Measurements from ENCODE around the gene DELE1.

Gene DELE1

DNA sequence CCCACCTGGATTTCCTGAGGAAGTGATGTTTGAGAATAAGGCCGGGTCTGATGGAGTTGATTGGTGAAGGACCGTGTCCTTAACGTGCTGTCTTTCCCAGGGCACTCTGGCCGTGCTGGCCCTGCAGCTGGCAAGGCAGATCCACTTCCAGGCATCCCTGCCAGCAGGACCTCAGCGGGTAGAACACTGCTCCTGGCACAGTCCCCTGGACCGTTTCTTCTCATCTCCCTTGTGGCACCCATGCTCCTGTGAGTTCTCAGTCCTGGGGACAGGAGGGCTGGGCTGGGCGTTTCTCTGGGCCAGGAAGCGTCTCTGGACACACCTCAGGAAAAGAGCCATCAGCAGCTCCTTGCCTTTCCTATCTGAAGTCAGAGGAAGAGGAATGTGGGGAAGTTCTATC, 4.4 kb downstream of the DELE1 start:
- Histone ChIP-seq H2AFZ (ENCODE audit: low read depth, low read length) (no peak overlapping the region), H3K36me3 (ENCODE audit: control insufficient read depth in 1 of 2, insufficient read depth in 2 of 2, low read depth in 1 of 2, low read length in 2 of 2) (peaks cover 50 to 75% of the 10 kb centered on the region in 2 experiments), H3K9me3 (ENCODE audit: control insufficient read depth, low read length) (no peaks in the 10 kb centered on the region), H4K8ac (ENCODE audit: low read length) (no peak overlapping the region), H3K23ac (ENCODE audit: low read length in 2 of 2) (no peak overlapping the region), H3K79me1 (replicated peaks; ENCODE audit: low read length, poor library complexity, severe bottlenecking) (peaks cover 48% of the 10 kb centered on the region), H3K4ac (ENCODE audit: low read depth in 1 of 2, low read length in 2 of 2) (no peak overlapping the region), H3K4me1 (ENCODE audit: control insufficient read depth, insufficient read depth, low read depth, low read length) (peaks cover 8% of the 10 kb centered on the region), H3K4me2 (ENCODE audit: low read length, poor library complexity, severe bottlenecking) (no peak overlapping the region), H2BK5ac (ENCODE audit: low read depth, low read length, poor library complexity, severe bottlenecking) (no peak overlapping the region), H3K9ac (ENCODE audit: low read length) (no peak overlapping the region), H3K14ac (ENCODE audit: low read length in 2 of 2) (no peak overlapping the region), H2AK5ac (ENCODE audit: low read length, severe bottlenecking) (no peak overlapping the region), H3K27me3 (ENCODE audit: control insufficient read depth in 1 of 2, insufficient read depth in 1 of 2, low read length in 2 of 2) (no peaks in the 10 kb centered on the region), H3K27ac (ENCODE audit: low read length, poor library complexity, severe bottlenecking) (no peak overlapping the region), H2BK12ac (ENCODE audit: low read length in 2 of 2) (no peak overlapping the region), H3K18ac (ENCODE audit: low read depth in 1 of 2, low read length in 2 of 2) (no peak overlapping the region), H3K4me3 (ENCODE audit: insufficient read depth in 1 of 2, low read depth in 1 of 2, low read length in 2 of 2) (no peak overlapping the region), H4K91ac (ENCODE audit: low read length) (no peak overlapping the region), H2BK120ac (ENCODE audit: low read depth, low read length) (no peak overlapping the region), H2BK15ac (ENCODE audit: low read depth, poor library complexity, severe bottlenecking) (no peak overlapping the region)
- WGBS, result 87% methylated on average over 8 of the region's 8 CpGs
- DNase-seq, result no peak

DNA sequence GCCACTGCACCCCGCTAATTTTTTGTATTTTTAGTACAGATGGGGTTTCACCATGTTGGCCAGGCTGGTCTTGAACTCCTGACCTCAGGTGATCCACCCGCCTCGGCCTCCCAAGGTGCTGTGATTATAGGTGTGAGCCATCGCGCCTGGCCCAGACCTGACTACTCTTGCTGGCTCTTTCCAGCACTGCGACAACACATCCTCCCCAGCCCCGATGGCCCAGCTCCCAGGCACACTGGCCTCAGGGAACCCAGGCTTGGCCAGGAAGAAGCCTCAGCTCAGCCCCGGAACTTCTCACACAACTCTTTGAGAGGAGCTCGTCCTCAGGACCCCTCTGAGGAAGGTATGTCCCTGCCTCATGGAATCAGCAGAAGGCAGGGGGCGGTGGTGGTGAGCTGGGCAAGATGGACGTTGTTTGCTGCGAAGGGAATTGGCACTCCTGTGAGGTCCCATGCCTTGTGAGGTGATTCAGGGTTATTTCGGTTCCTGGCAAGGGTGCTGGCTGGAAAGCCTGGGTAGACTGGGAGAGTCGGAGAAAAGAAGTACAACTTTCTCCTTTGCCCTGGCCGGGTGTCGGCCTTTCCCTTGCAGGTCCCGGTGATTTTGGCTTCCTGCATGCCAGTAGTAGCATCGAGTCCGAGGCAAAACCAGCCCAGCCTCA, 5.9 kb downstream of the DELE1 start:
- DNase-seq, result no peak
- WGBS, result 96% methylated on average over 19 of the region's 19 CpGs

DNA sequence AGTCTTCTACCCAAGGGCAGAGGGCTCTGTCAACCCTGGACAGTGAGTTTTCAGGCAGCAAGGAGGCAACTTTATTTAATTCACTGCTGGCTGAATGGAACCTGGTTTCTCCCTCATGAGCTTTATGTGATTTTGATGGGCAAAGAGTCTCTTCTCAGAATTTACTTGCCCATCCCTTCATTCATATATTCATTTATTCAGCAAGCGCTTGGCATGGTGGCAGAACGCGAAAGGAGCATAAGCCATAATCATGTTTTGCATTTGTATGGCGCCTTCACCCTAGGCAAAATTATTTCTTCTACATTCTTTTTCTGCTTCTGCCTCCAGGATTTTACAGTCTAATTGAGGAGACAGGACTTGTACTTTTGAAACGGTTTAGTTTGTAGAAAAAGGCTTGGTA, 8.0 kb downstream of the DELE1 start:
- Histone ChIP-seq H3K4ac (ENCODE audit: low read depth in 1 of 2, low read length in 2 of 2) (no peak overlapping the region), H3K36me3 (ENCODE audit: control insufficient read depth in 1 of 2, insufficient read depth in 2 of 2, low read depth in 1 of 2, low read length in 2 of 2) (peaks cover 64 to 97% of the 10 kb centered on the region in 2 experiments), H3K79me1 (replicated peaks; ENCODE audit: low read length, poor library complexity, severe bottlenecking) (peaks cover 39% of the 10 kb centered on the region), H2BK15ac (ENCODE audit: low read depth, poor library complexity, severe bottlenecking) (no peak overlapping the region), H3K9ac (ENCODE audit: low read length) (no peak overlapping the region), H2AK5ac (ENCODE audit: low read length, severe bottlenecking) (no peak overlapping the region), H3K27ac (ENCODE audit: low read length, poor library complexity, severe bottlenecking) (no peak overlapping the region), H3K4me3 (ENCODE audit: insufficient read depth in 1 of 2, low read depth in 1 of 2, low read length in 2 of 2) (no peak overlapping the region), H4K91ac (ENCODE audit: low read length) (no peak overlapping the region), H3K9me3 (ENCODE audit: control insufficient read depth, low read length) (no peaks in the 10 kb centered on the region), H3K4me2 (ENCODE audit: low read length, poor library complexity, severe bottlenecking) (no peak overlapping the region), H4K8ac (ENCODE audit: low read length) (no peak overlapping the region), H3K4me1 (ENCODE audit: control insufficient read depth, insufficient read depth, low read depth, low read length) (peaks cover 5% of the 10 kb centered on the region), H3K27me3 (ENCODE audit: control insufficient read depth in 1 of 2, insufficient read depth in 1 of 2, low read length in 2 of 2) (no peaks in the 10 kb centered on the region), H2BK120ac (ENCODE audit: low read depth, low read length) (no peak overlapping the region), H3K14ac (ENCODE audit: low read length in 2 of 2) (no peak overlapping the region), H2BK12ac (ENCODE audit: low read length in 2 of 2) (no peak overlapping the region), H3K18ac (ENCODE audit: low read depth in 1 of 2, low read length in 2 of 2) (no peak overlapping the region), H2AFZ (ENCODE audit: low read depth, low read length) (no peak overlapping the region), H2BK5ac (ENCODE audit: low read depth, low read length, poor library complexity, severe bottlenecking) (no peak overlapping the region), H3K23ac (ENCODE audit: low read length in 2 of 2) (no peak overlapping the region)
- DNase-seq, result no peak
- 98% methylated on average over 5 of the region's 5 CpGs for WGBS

More for the DNA sequence above, 5.9 kb downstream of the DELE1 start:
- H3K4ac ChIP-seq (ENCODE audit: low read depth in 1 of 2, low read length in 2 of 2), result no peak overlapping the region
- no peak overlapping the region for H4K91ac ChIP-seq (ENCODE audit: low read length)
- no peak overlapping the region for H3K4me3 ChIP-seq (ENCODE audit: insufficient read depth in 1 of 2, low read depth in 1 of 2, low read length in 2 of 2)
- H3K4me1 ChIP-seq (ENCODE audit: control insufficient read depth, insufficient read depth, low read depth, low read length), result peaks cover 7% of the 10 kb centered on the region
- H3K9me3 ChIP-seq (ENCODE audit: control insufficient read depth, low read length), result no peaks in the 10 kb centered on the region
- no peak overlapping the region for H3K18ac ChIP-seq (ENCODE audit: low read depth in 1 of 2, low read length in 2 of 2)
- no peaks in the 10 kb centered on the region for H3K27me3 ChIP-seq (ENCODE audit: control insufficient read depth in 1 of 2, insufficient read depth in 1 of 2, low read length in 2 of 2)
- no peak overlapping the region for H2AFZ ChIP-seq (ENCODE audit: low read depth, low read length)
- H3K23ac ChIP-seq (ENCODE audit: low read length in 2 of 2), result no peak overlapping the region
- peaks cover 47% of the 10 kb centered on the region for H3K79me1 ChIP-seq (replicated peaks; ENCODE audit: low read length, poor library complexity, severe bottlenecking)
- peaks cover 59 to 90% of the 10 kb centered on the region in 2 experiments for H3K36me3 ChIP-seq (ENCODE audit: control insufficient read depth in 1 of 2, insufficient read depth in 2 of 2, low read depth in 1 of 2, low read length in 2 of 2)
- no peak overlapping the region for H2BK12ac ChIP-seq (ENCODE audit: low read length in 2 of 2)
- no peak overlapping the region for H3K14ac ChIP-seq (ENCODE audit: low read length in 2 of 2)
- H2BK5ac ChIP-seq (ENCODE audit: low read depth, low read length, poor library complexity, severe bottlenecking), result no peak overlapping the region
- no peak overlapping the region for H2AK5ac ChIP-seq (ENCODE audit: low read length, severe bottlenecking)
- H2BK120ac ChIP-seq (ENCODE audit: low read depth, low read length), result no peak overlapping the region
- no peak overlapping the region for H4K8ac ChIP-seq (ENCODE audit: low read length)
- H3K9ac ChIP-seq (ENCODE audit: low read length), result no peak overlapping the region
- H3K4me2 ChIP-seq (ENCODE audit: low read length, poor library complexity, severe bottlenecking), result no peak overlapping the region
- H2BK15ac ChIP-seq (ENCODE audit: low read depth, poor library complexity, severe bottlenecking), result no peak overlapping the region
- H3K27ac ChIP-seq (ENCODE audit: low read length, poor library complexity, severe bottlenecking), result no peak overlapping the region

DNA sequence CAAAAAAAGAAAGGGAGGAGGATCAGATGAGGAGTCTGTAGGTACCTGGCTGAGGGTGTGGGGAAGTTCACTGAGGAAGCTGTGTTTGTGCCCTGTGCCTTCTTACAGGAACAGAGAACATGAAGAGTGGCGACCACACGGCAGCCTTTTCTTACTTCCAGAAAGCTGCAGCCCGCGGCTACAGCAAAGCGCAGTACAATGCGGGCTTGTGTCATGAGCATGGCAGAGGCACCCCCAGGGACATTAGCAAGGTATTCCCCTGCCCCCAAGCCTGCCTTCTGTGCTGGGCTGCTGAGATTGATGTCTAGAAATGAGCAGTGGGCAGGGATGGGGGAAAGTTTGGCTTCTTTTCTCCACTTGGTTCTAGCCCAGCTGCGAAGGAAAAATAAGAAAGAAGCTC, 9.5 kb downstream of the DELE1 start:
- Histone ChIP-seq H2BK12ac (ENCODE audit: low read length in 2 of 2) (no peak overlapping the region), H3K4me3 (ENCODE audit: insufficient read depth in 1 of 2, low read depth in 1 of 2, low read length in 2 of 2) (no peak overlapping the region), H2AFZ (ENCODE audit: low read depth, low read length) (no peak overlapping the region), H3K4ac (ENCODE audit: low read depth in 1 of 2, low read length in 2 of 2) (no peak overlapping the region), H2BK15ac (ENCODE audit: low read depth, poor library complexity, severe bottlenecking) (no peak overlapping the region), H3K79me1 (replicated peaks; ENCODE audit: low read length, poor library complexity, severe bottlenecking) (peaks cover 29% of the 10 kb centered on the region), H4K8ac (ENCODE audit: low read length) (no peak overlapping the region), H2BK5ac (ENCODE audit: low read depth, low read length, poor library complexity, severe bottlenecking) (no peak overlapping the region), H3K36me3 (ENCODE audit: control insufficient read depth in 1 of 2, insufficient read depth in 2 of 2, low read depth in 1 of 2, low read length in 2 of 2) (peaks cover 60 to 93% of the 10 kb centered on the region in 2 experiments), H3K9ac (ENCODE audit: low read length) (no peak overlapping the region), H3K18ac (ENCODE audit: low read depth in 1 of 2, low read length in 2 of 2) (no peak overlapping the region), H3K9me3 (ENCODE audit: control insufficient read depth, low read length) (no peaks in the 10 kb centered on the region), H3K4me1 (ENCODE audit: control insufficient read depth, insufficient read depth, low read depth, low read length) (peaks cover 5% of the 10 kb centered on the region), H2BK120ac (ENCODE audit: low read depth, low read length) (no peak overlapping the region), H4K91ac (ENCODE audit: low read length) (no peak overlapping the region), H3K4me2 (ENCODE audit: low read length, poor library complexity, severe bottlenecking) (no peak overlapping the region), H2AK5ac (ENCODE audit: low read length, severe bottlenecking) (no peak overlapping the region), H3K14ac (ENCODE audit: low read length in 2 of 2) (no peak overlapping the region), H3K27ac (ENCODE audit: low read length, poor library complexity, severe bottlenecking) (no peak overlapping the region), H3K27me3 (ENCODE audit: control insufficient read depth in 1 of 2, insufficient read depth in 1 of 2, low read length in 2 of 2) (no peaks in the 10 kb centered on the region), H3K23ac (ENCODE audit: low read length in 2 of 2) (no peak overlapping the region)
- WGBS, result 97% methylated on average over 7 of the region's 7 CpGs
- no peak for DNase-seq
